ENCODE results near the gene AUTS2. TPM values are rescaled to one million over a fixed set of nuclear protein-coding genes. Genes with fewer than 3 reads are reported as not detected.

The AUTS2 gene
- total RNA-seq, 4 donors from 2014 or later = 29.8 to 114 (median 59.4) TPM

DNA sequence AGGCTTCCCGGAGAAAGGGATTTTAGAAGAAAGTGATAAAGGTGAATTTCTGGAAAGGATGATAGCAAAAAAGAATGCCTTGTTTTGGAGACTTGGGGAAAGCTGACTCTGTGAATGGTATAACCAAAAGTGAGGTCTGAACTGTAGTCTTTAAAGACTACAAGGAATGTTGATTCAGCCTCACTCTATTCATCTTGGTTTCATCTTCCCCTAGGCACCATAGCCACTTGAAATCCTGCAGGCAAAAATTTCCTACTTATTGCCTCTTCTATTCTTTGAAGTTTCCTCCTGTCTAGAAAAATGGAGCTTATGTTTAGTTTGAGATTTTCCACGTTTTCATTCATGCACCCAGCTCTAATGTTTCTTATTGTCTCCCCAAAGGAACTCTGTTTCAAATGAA is 518.0 kb downstream of the AUTS2 start:
- WGBS, 2 donors (ENCODE audit: low coverage in 1 of 2) = 46 to 53% methylated on average over 2 of the region's 2 CpGs
- no peaks in the 10 kb centered on the region for H3K36me3 ChIP-seq
- TF ChIP-seq POLR2A (IDR thresholded peaks at IDR 0.05) = no peak
- H3K9me3 ChIP-seq = peaks cover 0 to 5% of the 10 kb centered on the region in 2 donors
- H3K27me3 ChIP-seq = no peaks in the 10 kb centered on the region
- in situ Hi-C loops (cut with MboI; ENCODE audit: low pct_ligation_motif_present in 1 of 4, low pct_unique_long_range_greater_than_20kb in 1 of 4, low sequenced_read_pairs in 3 of 4) = no loop called here
- DNase-seq = no peak
- no peak overlapping the region for H3K4me3 ChIP-seq
- intact Hi-C loops (cut with DNase I; ENCODE audit: low total_unique reads) = no loop called here
- no peaks in the 10 kb centered on the region for H3K4me1 ChIP-seq
- no peak overlapping the region for H3K27ac ChIP-seq

GRCh38 chr7:70116867-70117266 is 518.6 kb downstream of the AUTS2 start:
- intact Hi-C loops (cut with DNase I; ENCODE audit: low total_unique reads) = no loop called here

DNA sequence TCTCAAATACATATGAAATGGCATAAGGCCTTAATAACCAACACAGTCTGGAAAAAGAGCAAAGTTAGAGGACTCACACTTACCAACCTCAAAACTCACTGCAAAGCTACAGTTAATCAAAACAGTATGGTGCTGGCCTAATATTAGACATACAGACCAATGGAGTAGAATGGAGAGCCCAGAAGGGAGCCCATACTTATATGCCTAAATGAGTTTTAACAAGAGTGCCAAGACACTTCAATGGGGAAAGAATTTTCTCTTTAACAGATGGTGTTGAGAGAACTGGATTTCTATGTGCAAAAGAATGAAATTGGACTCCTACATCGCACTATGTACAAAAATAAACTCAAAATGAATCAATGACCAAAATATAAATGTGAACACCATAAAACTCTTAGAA is 522.6 kb downstream of the AUTS2 start:
- no peaks in the 10 kb centered on the region for H3K4me1 ChIP-seq
- H3K27me3 ChIP-seq = no peaks in the 10 kb centered on the region
- H3K36me3 ChIP-seq = no peaks in the 10 kb centered on the region
- DNase-seq = no peak
- no peak overlapping the region for H3K27ac ChIP-seq
- intact Hi-C loops (cut with DNase I; ENCODE audit: low total_unique reads) = no loop called here
- 97 to 100% methylated on average over 1 of the region's 1 CpG for WGBS, 2 donors (ENCODE audit: low coverage in 1 of 2)
- peaks cover 5 to 12% of the 10 kb centered on the region in 2 donors for H3K9me3 ChIP-seq
- in situ Hi-C loops (cut with MboI; ENCODE audit: low pct_ligation_motif_present in 1 of 4, low pct_unique_long_range_greater_than_20kb in 1 of 4, low sequenced_read_pairs in 3 of 4) = no loop called here
- no peak overlapping the region for H3K4me3 ChIP-seq
- no peak for TF ChIP-seq EP300 (IDR thresholded peaks at IDR 0.05; ENCODE audit: low read depth)
- no peak for TF ChIP-seq POLR2AphosphoS5 (IDR thresholded peaks at IDR 0.05)

More at GRCh38 chr7:70116867-70117266, 518.6 kb downstream of the AUTS2 start:
- no peak for DNase-seq
- H3K4me1 ChIP-seq = no peaks in the 10 kb centered on the region
- H3K4me3 ChIP-seq = no peak overlapping the region
- WGBS, 2 donors (ENCODE audit: low coverage in 1 of 2) = 56 to 84% methylated on average over 1 of the region's 1 CpG
- H3K27ac ChIP-seq = no peak overlapping the region
- in situ Hi-C loops (cut with MboI; ENCODE audit: low pct_ligation_motif_present in 1 of 4, low pct_unique_long_range_greater_than_20kb in 1 of 4, low sequenced_read_pairs in 3 of 4) = no loop called here
- H3K9me3 ChIP-seq = peaks cover 0 to 5% of the 10 kb centered on the region in 2 donors
- no peaks in the 10 kb centered on the region for H3K36me3 ChIP-seq
- TF ChIP-seq POLR2A (IDR thresholded peaks at IDR 0.05) (no peak), POLR2AphosphoS5 (IDR thresholded peaks at IDR 0.05) (no peak)
- no peaks in the 10 kb centered on the region for H3K27me3 ChIP-seq

DNA sequence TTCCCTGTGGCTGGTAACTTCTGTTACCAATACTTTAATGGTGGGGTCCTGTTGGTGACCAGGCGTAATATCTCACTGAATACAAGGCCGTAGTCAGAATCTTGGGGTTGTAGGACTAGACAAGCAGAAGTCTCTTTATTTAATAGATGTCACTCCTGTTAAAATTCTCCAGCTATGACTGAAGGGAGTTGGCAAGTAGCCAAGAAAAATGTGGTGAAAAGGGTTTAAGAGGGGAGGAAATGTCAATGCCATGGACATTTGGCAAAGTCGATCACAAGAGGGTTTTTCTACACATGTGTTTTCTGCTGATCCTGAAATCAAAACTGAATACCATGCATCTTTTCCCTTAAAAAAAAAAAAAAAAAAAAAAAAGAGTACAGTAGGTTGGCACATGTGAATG is 533.5 kb downstream of the AUTS2 start:
- Histone ChIP-seq H3K36me3 (no peaks in the 10 kb centered on the region), H3K4me3 (no peak overlapping the region), H3K27me3 (no peaks in the 10 kb centered on the region), H3K27ac (no peak overlapping the region), H3K4me1 (no peaks in the 10 kb centered on the region), H3K9me3 (no peaks in the 10 kb centered on the region)
- in situ Hi-C loops (cut with MboI; ENCODE audit: low pct_ligation_motif_present in 1 of 4, low pct_unique_long_range_greater_than_20kb in 1 of 4, low sequenced_read_pairs in 3 of 4) (no loop called here), intact Hi-C loops (cut with DNase I; ENCODE audit: low total_unique reads) (no loop called here)
- DNase-seq = no peak
- no peak for TF ChIP-seq POLR2AphosphoS5 (IDR thresholded peaks at IDR 0.05)
- no peak for TF ChIP-seq EP300 (IDR thresholded peaks at IDR 0.05; ENCODE audit: low read depth)
- no peak for TF ChIP-seq POLR2A (IDR thresholded peaks at IDR 0.05)
- TF ChIP-seq, protein P1, sequence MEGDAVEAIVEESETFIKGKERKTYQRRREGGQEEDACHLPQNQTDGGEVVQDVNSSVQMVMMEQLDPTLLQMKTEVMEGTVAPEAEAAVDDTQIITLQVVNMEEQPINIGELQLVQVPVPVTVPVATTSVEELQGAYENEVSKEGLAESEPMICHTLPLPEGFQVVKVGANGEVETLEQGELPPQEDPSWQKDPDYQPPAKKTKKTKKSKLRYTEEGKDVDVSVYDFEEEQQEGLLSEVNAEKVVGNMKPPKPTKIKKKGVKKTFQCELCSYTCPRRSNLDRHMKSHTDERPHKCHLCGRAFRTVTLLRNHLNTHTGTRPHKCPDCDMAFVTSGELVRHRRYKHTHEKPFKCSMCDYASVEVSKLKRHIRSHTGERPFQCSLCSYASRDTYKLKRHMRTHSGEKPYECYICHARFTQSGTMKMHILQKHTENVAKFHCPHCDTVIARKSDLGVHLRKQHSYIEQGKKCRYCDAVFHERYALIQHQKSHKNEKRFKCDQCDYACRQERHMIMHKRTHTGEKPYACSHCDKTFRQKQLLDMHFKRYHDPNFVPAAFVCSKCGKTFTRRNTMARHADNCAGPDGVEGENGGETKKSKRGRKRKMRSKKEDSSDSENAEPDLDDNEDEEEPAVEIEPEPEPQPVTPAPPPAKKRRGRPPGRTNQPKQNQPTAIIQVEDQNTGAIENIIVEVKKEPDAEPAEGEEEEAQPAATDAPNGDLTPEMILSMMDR (IDR thresholded peaks at IDR 0.05) = no peak
- 33 to 84% methylated on average over 1 to 3 of the region's 3 CpGs for WGBS, 2 donors (ENCODE audit: low coverage in 1 of 2)

- no peaks in the 10 kb centered on the region for H3K9me3 ChIP-seq
- no peaks in the 10 kb centered on the region for H3K36me3 ChIP-seq
- no peaks in the 10 kb centered on the region for H3K27me3 ChIP-seq
- in situ Hi-C loops (cut with MboI; ENCODE audit: low pct_ligation_motif_present in 1 of 4, low pct_unique_long_range_greater_than_20kb in 1 of 4, low sequenced_read_pairs in 3 of 4) = no loop called here
- DNase-seq = no peak
- intact Hi-C loops (cut with DNase I; ENCODE audit: low total_unique reads) = no loop called here
- no peak for TF ChIP-seq POLR2A (IDR thresholded peaks at IDR 0.05)
- TF ChIP-seq EP300 (IDR thresholded peaks at IDR 0.05; ENCODE audit: low read depth) = no peak
- no peak for TF ChIP-seq POLR2AphosphoS5 (IDR thresholded peaks at IDR 0.05)
- TF ChIP-seq, protein P1 (IDR thresholded peaks at IDR 0.05) = no peak
- H3K27ac ChIP-seq = no peak overlapping the region
- no peaks in the 10 kb centered on the region for H3K4me1 ChIP-seq
- H3K4me3 ChIP-seq = no peak overlapping the region
- WGBS, 2 donors (ENCODE audit: low coverage in 1 of 2) = 74 to 79% methylated on average over 4 to 11 of the region's 11 CpGs
Measured at GRCh38 chr7:70132226-70132851, 534.1 kb downstream of the AUTS2 start.
